Bronchial epithelial cell (primary cell): Measurements from ENCODE around the gene SMAP2. TPM values are rescaled to one million over a fixed set of nuclear protein-coding genes. Genes with fewer than 3 reads are reported as not detected.

Experiments
- DNase-seq: peaks from one replicate; pipeline ENCODE4 v3.0.0-alpha.2; 2010; ENCODE audit warnings: low read depth
- FAIRE-seq: peaks from 2 replicates; lab custom pipeline; 2011; peaks lifted over from hg19 to GRCh38; lab: Jason Lieb, UNC
- H3K27me3 ChIP-seq: 2 replicates; pipeline ENCODE4 v1.5.1; 2011; ENCODE audit warnings: low read length; ENCODE audit not compliant: control insufficient read depth, insufficient read depth
- H3K36me3 ChIP-seq: 2 replicates; pipeline ENCODE4 v1.5.1; 2011; ENCODE audit warnings: low read length; ENCODE audit not compliant: control insufficient read depth, insufficient read depth
- H3K4me3 ChIP-seq: 2 replicates; pipeline ENCODE4 v1.5.1; 2011; ENCODE audit warnings: mild to moderate bottlenecking, low read depth, low read length, control low read depth
- CTCF ChIP-seq: IDR thresholded peaks from 2 replicates; pipeline ENCODE4 v1.5.1; 2011; ENCODE audit warnings: mild to moderate bottlenecking, moderate library complexity, low read length, control low read depth, inconsistent platforms; ENCODE audit not compliant: insufficient read depth, severe bottlenecking
- total RNA-seq: library from RNA; depleted of rRNA; stranded (reverse); fragments of >200 nt; gene quantifications from 2 replicates; pipeline ENCODE4 v1.2.1, GENCODE V29; 2014

The SMAP2 gene
- total RNA-seq, 1 donor from 2014 or later, result 4.2 TPM

GRCh38 chr1:40352126-40352525, 21.4 kb upstream of the SMAP2 start:
- DNase-seq, result no peak
- H3K4me3 ChIP-seq, result no peak overlapping the region
- H3K36me3 ChIP-seq, result no peaks in the 10 kb centered on the region
- no peaks in the 10 kb centered on the region for H3K27me3 ChIP-seq
- TF ChIP-seq CTCF, result no peak
- FAIRE-seq, result no peak

DNA sequence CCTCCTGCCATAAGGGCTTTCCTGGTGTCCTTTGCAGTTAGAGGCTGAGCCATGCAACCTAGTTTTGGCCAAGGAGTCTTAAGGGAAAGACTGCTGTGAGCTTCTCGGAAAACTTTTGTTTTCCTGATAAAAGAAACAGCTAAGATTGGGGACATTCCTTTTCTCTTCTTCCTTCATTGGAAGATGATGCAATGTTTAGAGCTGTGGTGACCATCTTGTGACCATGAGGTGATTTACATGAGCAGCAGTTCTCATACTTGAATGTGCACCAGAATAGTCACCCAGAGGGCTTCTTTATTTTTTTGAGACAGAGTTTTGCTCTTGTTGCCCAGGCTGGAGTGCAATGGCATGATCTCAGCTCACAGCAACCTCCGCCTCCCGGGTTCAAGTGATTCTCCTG, 20.4 kb upstream of the SMAP2 start:
- Histone ChIP-seq H3K36me3 (no peaks in the 10 kb centered on the region), H3K4me3 (no peak overlapping the region), H3K27me3 (no peaks in the 10 kb centered on the region)
- DNase-seq (no peak), FAIRE-seq (no peak)
- TF ChIP-seq CTCF, result no peak

DNA sequence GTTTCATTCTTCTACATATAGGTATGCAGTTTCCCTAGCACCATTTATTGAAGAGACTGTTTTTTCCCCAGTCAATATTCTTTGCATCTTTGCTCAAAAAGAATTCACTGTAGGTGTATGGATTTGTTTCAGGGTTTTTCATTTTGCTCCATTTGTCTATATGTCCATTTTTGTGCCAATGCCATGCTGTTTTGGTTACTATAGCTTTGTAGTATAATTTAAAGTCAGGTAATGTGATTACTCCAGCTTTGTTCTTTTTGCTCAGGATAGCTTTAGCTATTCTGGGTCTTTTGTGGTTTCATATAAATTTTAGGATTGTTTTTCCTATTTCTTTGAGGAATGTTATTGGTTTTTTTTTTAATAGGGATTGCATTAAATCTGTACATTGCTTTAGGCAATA, 15.9 kb upstream of the SMAP2 start:
- DNase-seq, result no peak
- no peaks in the 10 kb centered on the region for H3K27me3 ChIP-seq
- H3K4me3 ChIP-seq, result no peak overlapping the region
- no peak for TF ChIP-seq CTCF
- FAIRE-seq, result no peak
- H3K36me3 ChIP-seq, result no peaks in the 10 kb centered on the region

DNA sequence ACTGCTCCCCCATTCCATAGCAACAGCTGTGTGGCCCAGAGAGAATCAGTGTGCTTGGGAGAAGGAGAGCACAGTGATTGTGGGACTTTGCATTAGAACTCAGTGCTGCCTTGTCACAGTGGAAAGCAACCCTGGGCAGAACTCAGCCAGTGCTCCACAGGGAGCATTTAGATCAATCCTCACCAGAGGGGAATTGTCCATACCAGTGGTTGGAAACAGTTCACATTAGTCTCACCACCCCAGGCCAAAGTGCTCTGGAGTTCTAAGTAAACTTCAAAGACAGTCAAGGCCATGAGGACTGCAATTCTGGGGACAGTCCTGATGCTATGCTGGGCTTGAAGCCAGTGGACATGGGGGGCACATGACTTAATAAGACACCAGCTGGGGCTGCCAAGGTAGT, 12.9 kb upstream of the SMAP2 start:
- Histone ChIP-seq H3K36me3 (no peaks in the 10 kb centered on the region), H3K4me3 (no peak overlapping the region), H3K27me3 (no peaks in the 10 kb centered on the region)
- no peak for TF ChIP-seq CTCF
- FAIRE-seq (no peak), DNase-seq (no peak)

GRCh38 chr1:40361201-40361600, 12.3 kb upstream of the SMAP2 start:
- Histone ChIP-seq H3K4me3 (no peak overlapping the region), H3K27me3 (no peaks in the 10 kb centered on the region), H3K36me3 (no peaks in the 10 kb centered on the region)
- TF ChIP-seq CTCF, result no peak
- DNase-seq (no peak), FAIRE-seq (no peak)

GRCh38 chr1:40361637-40362036, 11.9 kb upstream of the SMAP2 start:
- no peak for TF ChIP-seq CTCF
- Histone ChIP-seq H3K4me3 (no peak overlapping the region), H3K27me3 (no peaks in the 10 kb centered on the region), H3K36me3 (no peaks in the 10 kb centered on the region)
- DNase-seq (no peak), FAIRE-seq (no peak)
